H1 (cell line): ENCODE data around the gene TKFC. TPM values are rescaled to one million over a fixed set of nuclear protein-coding genes. Genes with fewer than 3 reads are reported as not detected.

ENCODE experiments used
- CTCF ChIP-seq, 3 experiments: IDR thresholded peaks; 1 replicate in 2 of 3; 2 replicates in 1 of 3; pipeline versions ENCODE4 v1.5.1 to v1.6.1; 2011; ENCODE audit warnings: low read length in 3 of 3, mild to moderate bottlenecking in 3 of 3, inconsistent platforms in 2 of 3, low read depth in 1 of 3, moderate library complexity in 1 of 3; ENCODE audit not compliant: insufficient read depth in 1 of 3; ENCODE audit errors: control extremely low read depth in 1 of 3
- JUND ChIP-seq: IDR thresholded peaks from 2 replicates; pipeline ENCODE4 v1.6.1; 2011; ENCODE audit warnings: mild to moderate bottlenecking, improper control_type of control experiment, low read length
- SRF ChIP-seq: IDR thresholded peaks from 2 replicates; pipeline ENCODE4 v1.6.1; 2011; ENCODE audit warnings: mild to moderate bottlenecking, low read depth, low read length, moderate library complexity
- polyA plus RNA-seq, 7 experiments: library from polyadenylated mRNA; depleted of rRNA in 3 of 7; stranded (reverse) in 5 of 7; unstranded in 2 of 7; fragments of >200 nt in 5 of 7; fragments of 200-250 nt in 2 of 7; gene quantifications; 1 replicate in 5 of 7; 2 replicates in 1 of 7; 4 replicates in 1 of 7; pipeline versions ENCODE4 v1.2.1 to v1.2.3, GENCODE V29; 2011 to 2013; ENCODE audit warnings: missing spikeins in 2 of 7, mixed read lengths in 2 of 7
- total RNA-seq: library from RNA; stranded (reverse); fragmentation: NEBNext Ultra II Directional; extraction: Animal tissue kit (Norgen Biotek cat#: 25700); gene quantifications from 2 replicates; pipeline ENCODE4 v1.2.1, GENCODE V29; 2021

TKFC gene
- total and polyA plus RNA-seq, 2 of the 8 experiments (the other 6 are each of a cell fraction or from before 2014, with no cell fraction given), result 53.5 to 55.0 TPM

DNA sequence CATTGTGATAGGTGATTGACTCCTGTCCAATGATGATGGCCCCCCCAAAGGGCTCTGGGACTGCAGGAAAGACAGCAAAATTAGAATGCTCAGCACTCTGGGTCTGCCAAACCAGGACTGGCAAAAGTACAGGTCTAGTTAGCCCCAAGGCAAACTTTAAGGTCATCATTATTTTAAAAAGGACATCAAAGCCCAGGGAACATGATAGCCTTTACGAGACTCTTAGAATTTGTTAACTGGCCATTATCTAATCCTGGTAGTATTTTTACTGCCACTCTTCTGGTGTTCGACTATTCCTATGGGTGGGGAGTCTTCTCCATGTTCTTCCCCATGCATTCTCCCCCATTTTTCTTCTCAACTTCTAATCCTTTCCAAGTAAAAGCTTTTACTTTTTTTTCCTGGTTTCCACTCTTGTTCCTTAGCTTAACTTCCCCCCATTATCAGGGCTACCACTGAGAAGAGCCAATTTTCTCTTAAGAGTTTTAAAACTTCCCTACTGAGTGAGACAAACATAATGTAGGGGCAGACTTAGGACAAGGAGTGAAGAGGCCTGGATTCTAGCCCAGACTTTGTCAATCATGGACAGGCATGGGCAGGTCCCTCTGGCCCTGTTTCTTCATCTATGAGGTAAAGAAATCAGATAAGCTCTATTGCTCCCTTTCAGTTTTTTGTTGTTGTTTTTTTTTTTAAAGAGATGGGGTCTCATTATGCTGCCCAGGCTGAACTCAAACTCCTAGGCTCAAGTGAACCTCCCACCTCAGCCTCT, 7.2 kb upstream of the TKFC start (continued):
- no peak for TF ChIP-seq SRF
- TF ChIP-seq JUND, result no peak
- TF ChIP-seq CTCF (IDR thresholded peaks at IDR 0.05; ENCODE audit: control extremely low read depth in 1 of 3, insufficient read depth in 1 of 3, low read depth in 1 of 3, low read length in 3 of 3), result no peak
- TF ChIP-seq, all 59 proteins: peak for 0
